K562 (cell line): Measurements from ENCODE around the gene CLEC3A.

Source experiments
- POLR2AphosphoS5 ChIP-seq: IDR thresholded peaks from 2 replicates; pipeline ENCODE4 v1.6.1; 2011; ENCODE audit warnings: mild to moderate bottlenecking, low read depth, low read length, moderate library complexity; ENCODE audit not compliant: control insufficient read depth, insufficient read depth
- TEAD2 ChIP-seq: fragments of 450-650 bp; IDR thresholded peaks from 2 replicates; pipeline ENCODE4 v1.6.1; 2016; ENCODE audit warnings: missing genetic modification characterization, control low read depth, missing compliant biosample characterization
- THRA ChIP-seq: fragments of 450-650 bp; IDR thresholded peaks from 2 replicates; pipeline ENCODE4 v1.6.1; 2017; ENCODE audit warnings: mild to moderate bottlenecking, moderate library complexity
- ZNF165 ChIP-seq: fragments of 250-450 bp; sonication (Bioruptor Pico); IDR thresholded peaks from 2 replicates; pipeline ENCODE4 v1.4.0; 2020; ENCODE audit warnings: borderline replicate concordance
- TF ChIP-seq, protein P1 (sequence below): fragments of 450-650 bp; conservative IDR thresholded peaks from 2 replicates; pipeline ENCODE4 v1.6.1; 2016; ENCODE audit warnings: missing genetic modification characterization, low read depth, mild to moderate bottlenecking, missing compliant biosample characterization, moderate library complexity

GRCh38 chr16:78050734-78051400, 28.5 kb downstream of the CLEC3A start:
- TF ChIP-seq POLR2AphosphoS5 (no peak), TEAD2 (no peak), THRA (no peak), ZNF165 (CRISPR knock-in tag) (no peak)
- TF ChIP-seq, protein P1, sequence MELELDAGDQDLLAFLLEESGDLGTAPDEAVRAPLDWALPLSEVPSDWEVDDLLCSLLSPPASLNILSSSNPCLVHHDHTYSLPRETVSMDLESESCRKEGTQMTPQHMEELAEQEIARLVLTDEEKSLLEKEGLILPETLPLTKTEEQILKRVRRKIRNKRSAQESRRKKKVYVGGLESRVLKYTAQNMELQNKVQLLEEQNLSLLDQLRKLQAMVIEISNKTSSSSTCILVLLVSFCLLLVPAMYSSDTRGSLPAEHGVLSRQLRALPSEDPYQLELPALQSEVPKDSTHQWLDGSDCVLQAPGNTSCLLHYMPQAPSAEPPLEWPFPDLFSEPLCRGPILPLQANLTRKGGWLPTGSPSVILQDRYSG: no peak
